ENCODE data around the gene ARHGEF11.

- TF ChIP-seq CTCF (IDR thresholded peaks at IDR 0.05) (no peak), SMAD3 (CRISPR knock-in tag; IDR thresholded peaks at IDR 0.05; ENCODE audit: borderline replicate concordance) (no peak), ZNF121 (CRISPR knock-in tag; IDR thresholded peaks at IDR 0.05) (no peak), TEAD4 (CRISPR knock-in tag; IDR thresholded peaks at IDR 0.05) (no peak), MAX (CRISPR knock-in tag; IDR thresholded peaks at IDR 0.05) (no peak), CBFB (CRISPR knock-in tag; IDR thresholded peaks at IDR 0.05; ENCODE audit: low read depth) (no peak), ZNF281 (CRISPR knock-in tag; IDR thresholded peaks at IDR 0.05) (no peak), ZNF138 (CRISPR knock-in tag; conservative IDR thresholded peaks at IDR 0.05) (no peak), GTF2I (CRISPR knock-in tag; conservative IDR thresholded peaks at IDR 0.05) (no peak), ZNF263 (CRISPR knock-in tag; IDR thresholded peaks at IDR 0.05; ENCODE audit: low read depth) (no peak)
These were observed 139.9 kb downstream of the ARHGEF11 start for GRCh38 chr1:156905651-156906050.
